GM10847 (cell line): ENCODE data around the gene BMPR1B.

Experiments used
- POLR2A ChIP-seq: IDR thresholded peaks from 2 replicates; pipeline ENCODE4 v1.6.1; 2011; ENCODE audit not compliant: insufficient read length; ENCODE audit errors: extremely low read depth

BMPR1B gene

DNA sequence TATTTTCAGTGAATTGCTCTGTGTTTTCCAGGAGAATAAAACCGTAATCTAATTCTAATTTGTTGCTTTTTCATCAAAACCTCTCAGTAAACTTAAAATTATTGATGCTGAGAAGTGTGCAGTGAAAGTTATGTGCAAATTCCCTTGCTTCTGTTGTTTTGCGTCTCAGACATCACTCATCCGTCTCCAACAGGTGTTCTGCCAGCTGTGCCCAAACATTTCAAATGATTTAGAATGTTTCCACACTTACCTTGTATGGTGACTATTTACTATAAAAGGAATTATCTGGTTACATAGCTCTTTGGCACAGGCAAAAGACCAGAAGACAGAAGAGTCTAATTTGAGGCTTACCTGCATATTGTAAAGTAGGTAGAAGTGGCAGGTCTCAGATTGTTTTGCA lies 184.0 kb downstream of the BMPR1B start:
- TF ChIP-seq POLR2A = no peak

DNA sequence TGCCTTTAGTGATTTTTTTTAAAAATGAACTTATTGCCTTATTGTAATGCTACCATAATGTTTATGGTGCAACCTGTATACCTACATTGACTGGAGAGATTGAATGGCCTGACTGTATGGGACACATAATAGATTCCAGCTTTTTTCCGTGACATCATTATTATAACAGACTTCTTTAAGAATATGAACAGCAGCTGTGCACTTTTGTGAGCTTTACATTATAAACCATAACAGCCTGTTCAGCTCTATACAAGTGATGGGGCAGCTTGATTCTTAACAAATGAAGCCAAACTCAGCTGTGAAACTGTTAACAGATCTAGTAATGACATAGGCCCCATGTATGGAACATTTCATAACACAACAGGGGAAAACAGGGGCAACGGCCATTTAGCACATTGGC lies 187.0 kb downstream of the BMPR1B start:
- no peak for TF ChIP-seq POLR2A

DNA sequence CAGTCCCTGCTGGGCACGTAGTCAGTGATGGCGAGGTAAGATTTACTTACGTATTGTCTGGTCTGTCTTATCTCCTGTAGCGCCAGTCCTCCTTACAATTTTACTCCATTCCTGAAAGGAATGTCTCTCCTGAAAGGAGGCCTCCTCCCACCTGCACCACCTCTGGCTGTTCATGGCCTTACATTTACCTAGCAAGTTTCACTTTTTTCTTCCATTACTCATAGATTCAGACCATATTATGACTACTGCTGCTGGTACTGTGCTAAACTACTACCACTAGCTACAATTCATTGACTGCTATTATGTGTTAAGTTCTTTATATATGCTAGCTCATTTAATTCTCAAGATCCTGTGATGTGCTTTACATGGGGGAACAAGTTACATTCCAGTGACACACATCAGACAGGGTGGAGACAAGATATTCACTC lies 189.9 kb downstream of the BMPR1B start:
- no peak for TF ChIP-seq POLR2A

DNA sequence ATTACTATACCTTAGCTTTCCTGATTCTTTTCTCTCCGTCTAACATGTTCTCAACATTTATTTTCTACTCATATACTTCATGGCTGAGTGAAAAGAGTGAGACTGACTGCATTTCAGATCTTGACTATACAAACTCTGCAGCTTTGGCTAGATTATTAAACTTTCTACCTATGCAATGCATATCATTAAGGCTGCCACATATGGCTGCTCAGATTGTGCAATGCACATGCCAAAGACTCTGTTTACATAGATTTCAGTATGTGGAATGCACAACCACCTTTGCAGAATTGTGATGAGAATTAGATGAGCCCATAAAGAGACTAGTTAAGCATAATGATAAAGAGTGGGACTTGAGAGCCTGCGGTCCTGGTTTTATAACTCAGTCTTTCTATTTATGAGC lies 196.5 kb downstream of the BMPR1B start:
- TF ChIP-seq POLR2A = no peak

DNA sequence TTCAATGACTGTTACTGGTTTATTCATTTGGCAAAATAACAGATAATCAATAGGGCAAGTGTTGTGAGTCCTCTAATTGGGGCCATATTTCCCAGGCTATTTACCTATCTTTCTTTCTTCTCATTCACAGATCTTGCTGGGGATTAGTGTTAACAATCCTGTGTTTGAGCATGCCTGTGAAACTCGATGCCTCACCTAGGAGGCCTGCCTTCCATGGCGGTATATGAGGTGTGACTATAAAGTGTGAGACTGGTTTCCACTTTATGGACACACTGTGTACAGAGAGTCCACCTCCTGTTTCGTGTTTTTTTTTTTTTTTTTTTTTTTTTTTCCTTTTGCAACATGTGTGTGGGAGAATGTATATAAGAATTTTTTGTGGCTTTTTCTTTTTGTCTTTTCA lies 199.3 kb downstream of the BMPR1B start:
- no peak for TF ChIP-seq POLR2A

DNA sequence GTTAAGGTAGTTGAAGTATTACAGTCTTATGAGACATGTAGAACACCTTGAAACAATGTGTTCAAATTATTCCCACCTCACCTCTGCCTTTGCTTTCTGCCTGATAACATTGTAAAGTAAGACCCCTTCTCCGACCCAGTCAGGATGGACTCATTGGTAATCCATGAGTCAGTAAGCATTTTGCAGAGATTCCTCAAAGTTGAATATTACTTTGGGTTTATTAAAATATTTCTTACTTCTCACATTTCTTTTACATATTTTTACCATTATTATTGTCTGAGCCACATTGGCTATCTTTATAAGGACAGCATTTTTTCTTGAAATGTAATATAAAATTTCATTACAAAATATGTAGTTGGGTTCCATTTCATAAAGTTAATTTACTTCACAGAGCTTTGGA lies 201.6 kb downstream of the BMPR1B start:
- no peak for TF ChIP-seq POLR2A

DNA sequence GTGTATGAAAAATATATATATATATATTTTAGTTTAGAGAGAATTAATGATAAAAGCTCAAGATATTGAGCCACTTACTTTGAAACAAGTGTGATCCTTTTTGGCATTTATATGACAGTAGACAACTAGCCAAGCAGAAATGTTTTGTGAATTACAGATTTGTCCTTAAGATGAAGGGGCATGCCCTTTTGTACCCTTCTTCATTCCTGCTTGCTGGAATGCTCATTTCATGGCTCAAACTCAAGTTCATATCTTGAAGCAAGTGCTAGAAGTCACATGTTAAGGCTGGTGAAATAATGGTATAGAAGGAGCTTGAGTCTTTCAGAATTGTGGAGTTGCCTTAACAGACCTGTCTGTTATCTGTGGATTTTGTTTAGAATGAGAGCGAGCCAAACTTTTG lies 203.0 kb downstream of the BMPR1B start:
- no peak for TF ChIP-seq POLR2A

DNA sequence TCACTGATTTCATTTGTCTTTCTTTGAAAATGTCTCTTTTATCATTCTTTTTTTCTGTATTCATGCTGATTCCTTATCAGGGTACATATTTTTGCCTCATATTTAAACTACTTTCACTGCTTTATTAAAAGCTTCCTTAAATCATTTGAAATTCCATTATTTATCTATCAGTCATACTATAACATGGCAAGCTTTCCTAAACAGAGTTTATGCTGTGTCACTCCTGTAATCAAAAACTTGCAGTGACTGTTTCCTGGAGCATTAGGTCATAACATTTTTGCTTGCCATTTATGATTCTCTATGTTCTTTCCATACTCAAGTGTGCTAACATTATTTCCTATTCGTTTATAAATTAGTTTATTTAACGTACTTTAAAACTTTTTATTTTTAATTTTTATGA lies 203.7 kb downstream of the BMPR1B start:
- no peak for TF ChIP-seq POLR2A

DNA sequence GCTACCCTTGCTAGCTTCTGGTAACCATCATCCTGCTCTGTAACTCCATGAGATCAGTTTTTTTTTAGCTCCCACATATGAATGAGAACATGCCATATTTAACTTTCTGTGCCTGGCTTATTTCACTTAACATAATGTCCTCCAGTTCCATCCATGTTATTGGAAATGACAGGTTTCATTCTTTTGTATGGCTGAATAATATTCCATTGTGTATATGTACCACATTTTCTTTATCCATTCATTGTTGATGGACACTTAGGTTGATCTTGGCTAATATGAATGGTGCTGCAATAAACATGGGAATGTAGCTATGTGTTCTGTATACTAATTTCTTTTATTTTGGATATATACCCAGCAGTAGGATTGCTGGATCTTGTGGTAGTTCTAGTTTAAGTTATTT lies 204.7 kb downstream of the BMPR1B start:
- TF ChIP-seq POLR2A = no peak

DNA sequence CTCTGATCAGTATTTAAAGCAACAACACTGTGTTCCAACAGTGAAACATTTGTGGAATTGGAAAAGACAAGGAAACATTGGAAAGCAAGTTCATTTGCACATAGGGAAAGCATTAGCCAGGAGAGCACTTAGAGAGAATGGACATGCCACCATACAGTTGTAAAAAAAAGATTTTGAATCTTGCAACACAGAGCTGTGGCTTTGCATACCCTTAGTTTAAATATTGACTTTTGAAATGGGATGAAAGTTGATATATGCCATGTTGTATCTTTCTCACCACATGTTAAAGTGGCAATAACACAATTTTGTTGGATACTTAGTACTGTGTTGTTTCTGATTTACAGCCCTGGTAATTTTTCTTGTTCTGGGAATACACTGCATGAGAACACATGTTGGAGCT lies 208.1 kb downstream of the BMPR1B start:
- TF ChIP-seq POLR2A = no peak

DNA sequence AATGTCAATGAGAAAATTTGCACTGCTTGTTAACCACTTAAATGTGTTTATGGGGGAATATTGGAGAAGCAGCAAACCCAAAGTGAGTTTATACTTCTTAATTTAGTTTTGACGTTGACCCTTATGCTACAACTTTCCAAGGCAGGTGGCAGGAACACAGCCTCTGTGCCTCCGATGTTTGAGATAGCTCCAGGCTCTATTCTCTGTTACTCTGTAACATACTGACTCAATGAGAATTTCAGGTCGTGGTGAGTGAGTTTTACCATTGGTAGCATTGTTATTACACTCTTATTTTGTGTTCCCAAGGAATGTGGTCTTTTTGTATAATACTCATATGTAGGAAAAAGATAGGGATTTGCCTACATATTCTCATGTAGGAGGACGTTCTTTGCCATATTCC lies 210.7 kb downstream of the BMPR1B start:
- no peak for TF ChIP-seq POLR2A

DNA sequence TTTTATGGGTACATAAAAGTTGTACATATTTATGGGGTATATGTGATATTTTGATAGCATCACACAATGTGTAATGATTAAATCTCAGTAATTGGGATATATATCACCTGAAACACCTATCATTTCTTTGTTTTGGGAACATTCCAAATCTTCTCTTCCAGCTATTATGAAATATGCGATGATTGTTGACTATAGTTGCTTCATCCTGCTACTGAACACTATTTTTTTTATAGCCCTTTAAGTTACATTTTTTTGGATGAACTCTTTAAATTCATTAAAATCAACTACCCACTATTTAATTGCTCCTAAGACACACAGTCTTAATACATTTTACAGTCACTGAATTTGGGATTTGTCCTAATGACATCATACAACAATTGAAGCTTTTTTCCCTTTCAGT lies 212.9 kb downstream of the BMPR1B start:
- no peak for TF ChIP-seq POLR2A

DNA sequence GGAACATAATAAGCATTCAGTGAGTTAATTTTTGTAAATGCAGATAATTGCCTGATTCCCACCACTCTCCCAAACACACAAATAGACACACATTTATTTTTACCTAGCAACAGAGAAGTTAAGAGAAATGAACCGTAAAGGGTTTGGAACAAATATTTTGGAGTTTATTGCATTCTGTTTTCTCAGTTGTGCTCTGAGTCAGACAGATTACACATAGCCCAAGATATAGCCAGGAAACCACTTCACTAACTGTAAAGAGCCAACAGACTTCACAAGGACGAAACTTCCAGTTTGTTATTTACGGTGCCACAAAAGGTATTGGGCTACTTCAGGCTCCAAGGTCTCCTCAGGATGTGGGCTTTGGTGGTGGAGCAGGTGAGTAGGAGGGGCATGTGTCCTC lies 217.0 kb downstream of the BMPR1B start:
- TF ChIP-seq POLR2A = no peak

DNA sequence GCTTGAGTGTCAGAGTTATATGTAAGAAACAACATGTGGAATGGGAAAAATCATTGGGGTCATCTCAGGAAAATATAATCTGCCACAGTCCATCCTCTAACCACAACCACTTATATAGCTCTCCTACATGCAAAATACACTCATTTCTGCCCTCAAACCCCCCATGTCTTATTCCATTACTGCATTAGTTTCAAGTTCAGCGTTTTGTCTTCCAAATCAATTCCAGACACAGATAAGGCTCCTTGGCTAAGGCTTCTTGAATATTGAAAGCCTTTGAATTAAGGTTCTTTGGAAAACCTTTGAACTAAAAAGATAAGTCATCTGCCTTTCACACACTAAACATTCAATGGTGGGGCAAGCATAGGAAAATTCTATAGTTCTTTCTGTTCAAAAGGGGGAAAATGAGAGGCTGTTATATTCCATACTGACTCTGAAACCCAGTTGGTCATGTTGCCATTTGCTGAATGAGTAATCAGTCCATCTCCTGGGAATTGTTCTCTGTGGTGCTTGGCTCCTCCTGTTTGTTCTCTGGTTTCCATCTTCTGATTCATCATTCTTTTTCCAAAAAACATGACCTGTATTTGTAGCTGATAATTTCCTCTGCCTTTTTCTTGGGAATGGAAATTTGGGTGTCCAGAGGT lies 218.7 kb downstream of the BMPR1B start:
- TF ChIP-seq POLR2A = no peak

DNA sequence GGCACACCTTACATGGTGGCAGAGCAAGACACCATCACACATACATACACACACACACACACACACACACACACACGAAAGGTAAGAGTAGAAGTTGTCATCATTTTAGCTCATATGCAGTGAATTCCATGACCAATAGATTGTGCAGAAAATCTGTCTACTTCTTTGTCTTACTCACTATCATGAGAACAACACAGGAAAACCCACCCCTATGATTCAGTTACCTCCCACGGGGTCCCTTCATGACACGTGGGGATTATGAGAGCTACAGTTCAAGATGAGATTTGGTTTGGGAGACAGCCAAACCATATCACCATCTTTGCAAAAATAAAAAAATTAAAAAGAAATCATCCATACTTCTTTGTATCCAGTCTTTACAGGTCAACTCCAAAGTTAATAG lies 221.1 kb downstream of the BMPR1B start:
- no peak for TF ChIP-seq POLR2A

DNA sequence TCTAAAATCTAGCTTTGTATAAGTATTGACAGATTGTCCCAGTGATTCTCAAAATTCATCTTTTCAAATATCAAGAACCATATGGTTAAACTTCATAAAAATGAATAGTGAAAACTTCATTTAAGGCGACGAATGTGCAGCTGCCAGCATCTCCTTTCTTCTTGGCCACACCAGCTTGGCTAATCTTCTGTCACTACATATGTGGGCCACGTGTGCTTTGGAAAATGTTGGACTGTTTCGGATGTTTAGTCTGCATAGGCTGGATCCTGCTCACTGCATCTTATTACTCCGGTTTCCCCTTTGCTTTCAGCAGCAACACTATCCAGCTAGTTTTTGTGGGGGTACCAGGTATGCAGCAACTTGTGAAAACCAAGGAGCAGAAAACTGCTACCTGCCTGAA lies 221.9 kb downstream of the BMPR1B start:
- TF ChIP-seq POLR2A = no peak

DNA sequence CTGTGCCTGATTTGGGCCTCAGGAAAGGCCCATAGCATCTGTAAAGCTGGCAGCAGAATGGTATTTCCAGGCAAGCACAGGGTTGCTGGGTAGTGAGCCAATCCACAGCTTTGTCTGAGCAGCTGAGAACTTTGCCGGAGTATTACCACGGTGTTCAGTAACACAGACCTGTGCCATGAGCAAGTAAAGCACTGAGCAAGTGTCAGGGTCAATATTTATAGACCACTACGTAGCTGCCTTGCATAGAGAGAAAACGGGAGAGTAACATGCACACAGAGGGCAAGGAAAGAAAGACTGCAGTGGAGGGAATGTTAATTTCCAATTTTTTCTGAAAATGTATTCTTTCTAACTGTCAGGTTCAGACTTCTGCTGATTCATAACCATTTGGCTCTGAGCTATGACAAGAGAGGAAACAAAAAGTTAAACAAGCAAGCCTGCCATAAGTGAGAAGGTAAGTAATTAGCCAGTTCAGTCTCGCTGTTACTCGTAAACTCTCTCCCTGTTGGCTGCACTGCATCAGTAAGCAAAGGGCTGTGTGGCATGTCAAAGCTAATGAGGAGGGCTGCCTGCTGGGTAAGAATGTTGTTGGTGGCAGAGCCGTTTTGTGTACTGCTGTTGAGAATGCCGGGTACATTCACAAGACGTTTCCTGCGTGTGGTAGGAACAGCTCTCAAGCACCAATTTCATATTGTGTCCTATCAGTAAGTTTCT lies 238.1 kb downstream of the BMPR1B start:
- TF ChIP-seq POLR2A = no peak
